K562 (cell line): ENCODE data around the gene SPATA31D3. TPM values are rescaled to one million over a fixed set of nuclear protein-coding genes. Genes with fewer than 3 reads are reported as not detected.

ENCODE experiments used
- ATAC-seq: fragments of 200-7000 bp; cut with Tn5 transposase; 3 replicates; pipeline ENCODE4 v1.9.1; 2020; ENCODE audit warnings: moderate library complexity
- BruUV-seq: library from RNA; stranded (reverse); fragments of 400-500 nt; replicated peaks from 2 replicates; lab custom pipeline; 2021; lab: Mats Ljungman, UMichigan
- CTCF ChIA-PET: fragments of 300-600 bp; formaldehyde crosslinking; extraction: SDS; loops from one replicate; lab custom pipeline; 2021; ENCODE audit warnings: low intra/inter-chr PET ratio; lab: Yijun Ruan, JAX
- POLR2A ChIA-PET: fragments of 300-600, 350-650 bp; sonication (Branson Sonifier 250); formaldehyde crosslinking; extraction: SDS; loops from one replicate; lab custom pipeline; 2021; ENCODE audit warnings: antibody characterized with exemption, inconsistent platforms; lab: Yijun Ruan, JAX
- DNase-seq, 4 experiments: peaks; one replicate each; pipeline versions ENCODE4 v3.0.0 to v3.0.0-alpha.2; 2011 to 2018; ENCODE audit warnings: low spot score in 3 of 4, mixed read lengths in 3 of 4; ENCODE audit errors: extremely low read depth in 1 of 4
- FAIRE-seq: peaks from 2 replicates; lab custom pipeline; 2011; peaks lifted over from hg19 to GRCh38; lab: Jason Lieb, UNC
- H2AFZ ChIP-seq: 2 replicates; pipeline ENCODE4 v1.6.0; 2011; ENCODE audit warnings: low read depth, low read length, control low read depth, inconsistent platforms
- H3K27ac ChIP-seq: fragments of 200-600 bp; 3 replicates; pipeline ENCODE4 v1.8.0; 2011; ENCODE audit warnings: low read depth, mild to moderate bottlenecking, control low read depth, inconsistent platforms, low read length, moderate library complexity, mixed read lengths; ENCODE audit errors: extremely low read depth
- H3K27me3 ChIP-seq, 2 experiments: fragments of 300-600 bp in 1 of 2; 2 replicates in 1 of 2; 3 replicates in 1 of 2; pipeline versions ENCODE4 v1.6.0 to v1.8.0; 2011; ENCODE audit warnings: inconsistent platforms in 2 of 2, low read length in 2 of 2, mild to moderate bottlenecking in 1 of 2, mixed read lengths in 1 of 2, moderate library complexity in 1 of 2; ENCODE audit not compliant: control insufficient read depth in 2 of 2, insufficient read depth in 2 of 2
- H3K36me3 ChIP-seq: fragments of 300-600 bp; 3 replicates; pipeline ENCODE4 v1.8.0; 2011; ENCODE audit warnings: mild to moderate bottlenecking, low read length, inconsistent platforms; ENCODE audit not compliant: control insufficient read depth, insufficient read depth
- H3K4me1 ChIP-seq, 2 experiments: fragments of 200-600 bp in 1 of 2; replicated peaks in 1 of 2; 2 replicates in 1 of 2; 3 replicates in 1 of 2; pipeline versions ENCODE4 v1.5.1 to v1.8.0; 2011; ENCODE audit warnings: inconsistent platforms in 2 of 2, low read length in 2 of 2, mild to moderate bottlenecking in 1 of 2, mixed read lengths in 1 of 2, moderate library complexity in 1 of 2; ENCODE audit not compliant: control insufficient read depth in 2 of 2, insufficient read depth in 2 of 2
- H3K4me2 ChIP-seq: 2 replicates; pipeline ENCODE4 v1.6.1; 2011; ENCODE audit warnings: low read length, control low read depth, inconsistent platforms, mixed read lengths; ENCODE audit not compliant: insufficient read depth
- H3K4me3 ChIP-seq: fragments of 200-600 bp; sonication (generic), shearing (Covaris generic); 2 replicates; pipeline ENCODE4 v1.5.1; 2016; ENCODE audit warnings: control low read depth, inconsistent platforms
- H3K79me2 ChIP-seq: fragments of 200-600 bp; 3 replicates; pipeline ENCODE4 v1.8.0; 2011; ENCODE audit warnings: low read length, inconsistent platforms; ENCODE audit not compliant: control insufficient read depth, insufficient read depth
- H3K9ac ChIP-seq, 2 experiments: 2 replicates each; pipeline versions ENCODE4 v1.6.0 to v1.6.1; 2011; ENCODE audit warnings: low read depth in 2 of 2, low read length in 2 of 2, control low read depth in 1 of 2, inconsistent platforms in 1 of 2, mild to moderate bottlenecking in 1 of 2, mixed read lengths in 1 of 2; ENCODE audit not compliant: insufficient read depth in 1 of 2
- H3K9me1 ChIP-seq: one replicate; pipeline ENCODE4 v1.6.0; 2011; ENCODE audit warnings: inconsistent platforms, mild to moderate bottlenecking, low read length, moderate library complexity; ENCODE audit not compliant: control insufficient read depth, insufficient read depth
- H3K9me3 ChIP-seq: replicated peaks from 2 replicates; pipeline ENCODE4 v1.5.1; 2011; ENCODE audit warnings: low read depth, low read length, inconsistent platforms; ENCODE audit not compliant: control insufficient read depth, insufficient read depth
- H4K20me1 ChIP-seq: replicated peaks from 2 replicates; pipeline ENCODE4 v1.6.1; 2011; ENCODE audit warnings: low read length, inconsistent platforms, mixed read lengths; ENCODE audit not compliant: control insufficient read depth, insufficient read depth
- BDP1 ChIP-seq: IDR thresholded peaks from 3 replicates; pipeline ENCODE4 v1.6.1; 2011; ENCODE audit not compliant: insufficient read length, insufficient read depth
- DLX4 ChIP-seq: fragments of 250-450 bp; sonication (Bioruptor Pico); IDR thresholded peaks from 2 replicates; pipeline ENCODE4 v1.6.1; 2021; ENCODE audit warnings: mild to moderate bottlenecking
- KAT8 ChIP-seq: fragments of 450-650 bp; IDR thresholded peaks from 2 replicates; pipeline ENCODE4 v1.6.1; 2016; ENCODE audit warnings: low read depth, mild to moderate bottlenecking
- NCOR1 ChIP-seq: fragments of 450-650 bp; IDR thresholded peaks from 2 replicates; pipeline ENCODE4 v1.6.1; 2016; ENCODE audit warnings: mild to moderate bottlenecking, moderate library complexity
- PHB2 ChIP-seq: fragments of 450-650 bp; IDR thresholded peaks from 2 replicates; pipeline ENCODE4 v1.6.1; 2017; ENCODE audit warnings: low read depth
- PREB ChIP-seq: sonication (generic); formaldehyde crosslinking; IDR thresholded peaks from 2 replicates; pipeline ENCODE4 v1.8.1; 2023; ENCODE audit warnings: mild to moderate bottlenecking, missing genetic modification reagents
- RBBP5 ChIP-seq: fragments of 200-600 bp; sonication (generic); IDR thresholded peaks from 2 replicates; pipeline ENCODE4 v1.6.1; 2012; ENCODE audit warnings: borderline replicate concordance, mild to moderate bottlenecking, low read length, control low read depth, inconsistent platforms; ENCODE audit not compliant: insufficient read depth, poor library complexity, severe bottlenecking
- ZBTB49 ChIP-seq: sonication (generic); formaldehyde crosslinking; IDR thresholded peaks from 2 replicates; pipeline ENCODE4 v1.8.0; 2022; ENCODE audit warnings: missing genetic modification reagents, mild to moderate bottlenecking, borderline replicate concordance
- WGBS: fragments of 100-300 bp; shearing (Covaris generic); methylation state at CpG from one replicate; pipeline ENCODE4 v1.1.6; 2016; ENCODE audit warnings: low coverage, mixed read lengths; ENCODE audit not compliant: insufficient coverage; ENCODE audit errors: missing lambda C conversion rate; 5-methylcytosine and 5-hydroxymethylcytosine counted together
- in situ Hi-C: fragments of 300-500 bp; cut with MboI; formaldehyde crosslinking; loops from 4 replicates; pipeline ENCODE4 v1.15.0; 2018; ENCODE audit warnings: inconsistent platforms, mixed read lengths
- intact Hi-C: fragments of 100-400 bp; cut with micrococcal nuclease; formaldehyde crosslinking; loops from 2 replicates; pipeline ENCODE4 v1.14.2; 2022
- polyA plus RNA-seq, 8 experiments: library from polyadenylated mRNA; depleted of rRNA in 4 of 8; stranded (reverse) in 5 of 8; unstranded in 3 of 8; fragments of >200 nt; fragmentation: Nextera tagmentation in 2 of 8; fragmentation: Illumina TruSeq in 1 of 8; extraction: Ambion mirVana in 2 of 8; extraction: Trizol in 1 of 8; gene quantifications; 2 replicates each; pipeline versions ENCODE4 v1.2.1 to v1.2.3, GENCODE V29; 2011 to 2014; ENCODE audit warnings: inconsistent platforms in 1 of 8, missing spikeins in 1 of 8
- total RNA-seq, 7 experiments: library from RNA; depleted of rRNA in 6 of 7; stranded (reverse); fragments of >200 nt in 6 of 7; fragmentation: Illumina TruSeq in 2 of 7; extraction: Trizol in 2 of 7; gene quantifications; 2 replicates each; pipeline versions ENCODE4 v1.2.1 to v1.2.3, GENCODE V29; 2011 to 2021; ENCODE audit warnings: low replicate concordance in 1 of 7

SPATA31D3 gene
- total and polyA plus RNA-seq, 9 of the 15 experiments (the other 6 are each of a cell fraction or from before 2014, with no cell fraction given) = not detected

- Histone ChIP-seq H3K4me3 (no peak overlapping the region), H2AFZ (no peak overlapping the region), H3K4me1 (no peaks in the 10 kb centered on the region), H3K4me2 (no peak overlapping the region), H3K9me3 (no peaks in the 10 kb centered on the region), H3K27me3 (no peaks in the 10 kb centered on the region), H3K9me1 (no peaks in the 10 kb centered on the region), H3K36me3 (no peaks in the 10 kb centered on the region), H4K20me1 (no peaks in the 10 kb centered on the region), H3K27ac (no peak overlapping the region), H3K79me2 (no peaks in the 10 kb centered on the region), H3K9ac (no peak overlapping the region)
- POLR2A ChIA-PET = no interaction called here
- ATAC-seq (no peak), DNase-seq (no peak), FAIRE-seq (no peak)
- BruUV-seq = no TSS peak
- WGBS = 9% methylated on average over 1 of the region's 1 CpG
- CTCF ChIA-PET = no interaction called here
- intact Hi-C loops = no loop called here
- no peak for TF ChIP-seq KAT8
- TF ChIP-seq PREB = no peak
- no peak for TF ChIP-seq NCOR1
- no peak for TF ChIP-seq DLX4 (CRISPR knock-in tag)
- TF ChIP-seq ZBTB49 (CRISPR knock-in tag) = no peak
- TF ChIP-seq BDP1 = no peak
- TF ChIP-seq RBBP5 = no peak
- no peak for TF ChIP-seq PHB2
- in situ Hi-C loops = no loop called here
These were observed 9.8 kb downstream of the SPATA31D3 start for GRCh38 chr9:81953096-81953495.
